ENCODE measurements around the gene NT5M.

NT5M gene

DNA sequence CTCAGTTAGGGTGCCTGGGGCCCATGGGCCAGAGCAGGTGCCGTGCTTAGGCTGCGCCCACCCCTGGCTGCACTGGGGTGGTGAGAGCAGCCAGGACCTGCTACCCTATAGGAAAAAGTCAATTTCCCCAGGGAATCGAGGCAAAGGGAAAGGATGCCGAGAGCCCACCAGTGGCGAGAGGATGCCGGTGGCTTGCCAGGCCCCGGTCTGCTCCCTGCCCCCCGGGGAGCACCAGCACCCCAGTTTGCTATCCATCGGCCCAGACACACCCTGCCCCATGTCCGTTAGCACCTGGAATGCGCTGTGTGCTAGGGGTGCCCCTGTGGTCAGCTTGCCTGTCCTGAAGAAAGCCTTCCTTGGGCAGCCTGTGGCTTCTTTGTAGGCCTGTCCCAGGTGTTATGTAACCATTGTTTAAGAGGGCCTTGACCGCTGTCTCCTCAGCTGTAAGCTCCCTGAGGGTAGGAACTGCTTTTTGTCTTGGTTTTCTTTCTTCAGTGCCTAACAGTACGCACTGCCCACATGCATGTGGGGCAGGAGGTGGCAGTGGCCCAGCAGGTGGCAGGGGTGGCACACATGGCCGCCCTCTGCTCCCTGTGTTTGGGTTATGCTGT lies 40.8 kb downstream of the NT5M start:
- FAIRE-seq, result no peak

GRCh38 chr17:17344507-17345293 lies 41.5 kb downstream of the NT5M start:
- FAIRE-seq, result no peak

DNA sequence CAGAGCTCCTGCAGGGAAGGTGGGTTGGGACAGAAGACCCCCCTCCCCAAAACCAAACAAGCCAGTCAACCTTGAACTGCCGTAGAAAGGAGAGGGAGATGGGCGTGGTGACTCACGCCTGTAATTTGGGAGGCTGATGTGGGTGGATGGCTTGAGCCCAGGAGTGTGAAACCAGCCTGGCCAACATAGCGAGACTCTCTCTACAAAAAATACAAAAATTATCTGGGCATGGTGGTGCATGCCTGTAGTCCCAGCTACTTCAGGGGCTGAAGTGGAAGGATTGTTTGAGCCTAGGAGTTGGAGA lies 42.1 kb downstream of the NT5M start:
- FAIRE-seq, result no peak

DNA sequence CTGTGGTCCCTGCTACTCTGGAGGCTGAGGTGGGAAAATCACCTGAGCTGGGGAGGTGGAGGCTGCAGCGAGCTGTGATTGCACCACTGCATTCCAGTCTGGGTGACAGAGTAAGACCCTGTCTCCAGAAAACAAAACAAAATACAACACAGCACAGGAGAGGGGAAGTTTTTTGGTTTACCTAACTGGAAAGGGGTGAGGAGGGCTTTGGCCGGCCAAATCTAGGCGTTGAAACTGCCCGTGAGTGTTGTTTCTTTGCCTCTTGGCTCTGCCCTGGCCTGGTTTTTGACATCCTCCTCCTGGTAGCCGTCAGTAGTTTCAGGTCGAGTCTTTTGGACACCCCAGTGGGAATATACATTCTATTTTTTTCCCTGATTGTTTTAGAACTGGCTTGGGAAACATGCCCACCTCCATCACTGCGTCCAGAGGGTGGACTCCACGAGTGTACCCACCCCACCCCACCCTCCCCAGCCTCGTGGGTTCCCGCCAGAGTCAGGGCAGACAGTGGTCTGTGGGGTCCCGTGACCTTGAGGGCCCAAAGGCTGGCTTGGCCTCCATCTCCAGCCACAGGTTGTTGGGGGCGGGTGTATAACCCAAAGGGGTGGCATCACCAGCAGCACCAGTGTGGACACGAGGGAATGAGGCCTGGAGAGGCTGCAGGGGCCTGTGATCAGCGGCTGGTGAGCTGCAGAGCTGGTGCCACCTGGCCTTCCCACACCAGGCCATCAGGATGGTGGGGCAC lies 42.7 kb downstream of the NT5M start:
- FAIRE-seq, result no peak

DNA sequence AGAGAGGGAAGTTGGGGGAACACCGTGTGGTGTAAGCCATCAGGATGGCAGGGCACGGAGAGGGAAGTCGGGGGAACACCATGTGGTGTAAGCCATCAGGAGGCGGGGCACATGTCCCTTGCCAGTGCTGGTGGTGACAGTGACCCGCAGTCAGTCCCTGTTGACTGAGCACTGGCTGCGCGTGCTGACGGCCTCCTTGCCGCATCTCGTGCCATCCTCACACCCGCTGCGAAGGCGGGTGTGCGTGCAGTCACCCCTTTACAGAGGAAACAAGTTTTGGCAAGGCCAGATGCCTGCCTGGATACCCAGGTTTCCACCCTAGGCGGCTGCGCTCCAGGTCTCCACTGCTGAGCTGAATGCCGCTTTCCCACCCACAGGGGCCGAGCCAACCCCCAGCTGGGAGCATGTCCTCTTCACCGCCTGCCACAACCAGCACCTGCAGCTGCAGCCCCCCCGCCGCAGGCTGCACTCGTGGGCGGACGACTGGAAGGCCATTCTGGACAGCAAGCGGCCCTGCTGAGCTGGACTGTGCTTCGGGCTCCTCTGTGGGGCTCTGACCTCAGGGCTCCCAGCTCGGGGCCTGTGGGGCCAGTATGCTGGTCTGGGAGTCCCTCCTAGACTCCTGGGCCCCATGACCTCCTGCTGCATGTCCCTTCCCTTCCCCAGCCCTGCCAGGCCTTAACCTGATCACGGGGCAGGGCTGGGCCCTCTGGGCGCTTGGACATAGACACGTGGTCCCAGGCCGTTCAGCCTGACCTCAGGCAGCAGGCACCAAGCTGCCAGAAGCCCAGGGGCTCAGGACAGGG lies 43.5 kb downstream of the NT5M start:
- FAIRE-seq, result no peak

DNA sequence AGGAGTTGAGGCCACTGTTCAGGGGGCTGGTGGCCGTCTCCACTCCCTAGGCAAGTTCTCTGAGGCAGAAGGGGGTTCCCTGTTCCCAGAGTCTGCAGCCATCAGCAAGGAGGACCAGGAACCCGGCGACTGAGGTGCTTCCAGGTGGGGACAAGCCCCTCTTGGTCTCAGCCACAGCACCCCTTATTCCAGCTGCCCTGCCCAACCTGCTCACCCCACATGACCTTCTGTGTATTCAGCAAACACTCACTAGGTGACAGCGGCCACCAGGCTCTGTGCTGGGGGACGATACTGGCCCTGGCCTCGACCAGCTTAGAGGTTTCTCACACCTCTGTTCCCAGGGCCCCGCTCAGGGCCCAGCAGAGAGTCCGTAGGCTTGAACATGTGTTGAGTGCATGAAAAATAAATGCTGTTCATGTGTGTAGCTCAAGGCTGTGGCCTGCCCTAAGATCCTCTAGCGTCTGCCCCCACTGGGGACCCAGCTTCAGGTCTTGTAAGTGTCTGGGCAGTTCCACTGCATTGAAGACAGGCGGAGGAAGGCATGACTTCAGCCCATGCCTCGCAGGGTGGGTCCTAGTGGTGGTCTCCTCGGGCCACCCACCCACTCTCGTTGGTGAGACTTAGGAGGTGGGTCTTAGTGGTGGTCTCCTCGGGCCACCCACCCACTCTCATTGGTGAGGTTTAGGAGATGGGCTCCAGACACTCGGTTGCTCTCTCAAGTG lies 44.2 kb downstream of the NT5M start:
- no peak for FAIRE-seq

GRCh38 chr17:17347956-17348871 lies 45.0 kb downstream of the NT5M start:
- FAIRE-seq, result no peak

- no peak for FAIRE-seq
These were observed 45.9 kb downstream of the NT5M start for GRCh38 chr17:17348872-17349723.

GRCh38 chr17:17349724-17350106 lies 46.5 kb downstream of the NT5M start:
- FAIRE-seq, result no peak

- no peak for FAIRE-seq
These were observed 47.5 kb downstream of the NT5M start for GRCh38 chr17:17350491-17351355.

- no peak for FAIRE-seq
These were observed 48.3 kb downstream of the NT5M start for GRCh38 chr17:17351356-17351891.

DNA sequence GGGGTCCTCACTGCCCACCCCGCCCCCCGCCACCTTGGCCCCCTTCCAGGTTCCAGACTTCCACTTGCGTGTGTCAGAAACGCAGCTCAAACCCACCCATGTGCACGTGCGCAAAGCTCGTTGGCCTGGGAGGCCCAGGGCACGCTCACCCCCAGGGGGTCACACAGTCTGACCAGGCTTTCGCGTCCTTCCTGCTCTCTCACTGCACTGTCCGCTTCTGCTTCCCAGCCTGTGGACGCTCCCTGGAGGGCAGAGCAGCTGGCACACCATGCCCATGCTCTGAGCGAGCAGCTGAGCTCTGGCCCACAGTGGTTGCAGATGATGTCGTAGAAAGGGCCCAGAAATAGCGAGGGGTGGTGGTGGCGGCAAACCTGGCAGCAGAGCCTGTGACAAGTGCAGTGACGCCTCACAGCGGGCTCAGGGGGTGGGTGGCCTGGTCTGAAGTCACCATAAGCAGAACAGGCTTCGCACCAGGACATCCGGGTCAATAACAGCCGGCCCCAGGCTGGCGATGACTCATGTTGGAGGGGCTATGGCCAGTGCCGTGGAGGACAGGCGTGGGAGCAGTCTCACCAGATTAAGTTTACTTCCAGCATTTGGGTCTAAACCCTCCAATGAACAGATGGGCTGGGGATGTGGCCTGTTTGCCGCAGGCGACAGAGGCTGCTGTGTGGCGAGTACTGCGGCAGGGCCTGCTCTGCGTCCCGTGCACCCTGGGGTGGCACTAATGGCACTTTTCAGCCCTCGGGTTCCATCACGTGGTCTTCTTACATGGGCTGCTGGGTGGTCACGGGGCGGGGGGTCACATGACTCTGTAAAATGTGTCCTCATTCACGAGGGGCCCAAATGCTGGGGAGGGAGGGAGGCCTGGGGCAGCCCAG lies 49.0 kb downstream of the NT5M start:
- FAIRE-seq, result no peak

DNA sequence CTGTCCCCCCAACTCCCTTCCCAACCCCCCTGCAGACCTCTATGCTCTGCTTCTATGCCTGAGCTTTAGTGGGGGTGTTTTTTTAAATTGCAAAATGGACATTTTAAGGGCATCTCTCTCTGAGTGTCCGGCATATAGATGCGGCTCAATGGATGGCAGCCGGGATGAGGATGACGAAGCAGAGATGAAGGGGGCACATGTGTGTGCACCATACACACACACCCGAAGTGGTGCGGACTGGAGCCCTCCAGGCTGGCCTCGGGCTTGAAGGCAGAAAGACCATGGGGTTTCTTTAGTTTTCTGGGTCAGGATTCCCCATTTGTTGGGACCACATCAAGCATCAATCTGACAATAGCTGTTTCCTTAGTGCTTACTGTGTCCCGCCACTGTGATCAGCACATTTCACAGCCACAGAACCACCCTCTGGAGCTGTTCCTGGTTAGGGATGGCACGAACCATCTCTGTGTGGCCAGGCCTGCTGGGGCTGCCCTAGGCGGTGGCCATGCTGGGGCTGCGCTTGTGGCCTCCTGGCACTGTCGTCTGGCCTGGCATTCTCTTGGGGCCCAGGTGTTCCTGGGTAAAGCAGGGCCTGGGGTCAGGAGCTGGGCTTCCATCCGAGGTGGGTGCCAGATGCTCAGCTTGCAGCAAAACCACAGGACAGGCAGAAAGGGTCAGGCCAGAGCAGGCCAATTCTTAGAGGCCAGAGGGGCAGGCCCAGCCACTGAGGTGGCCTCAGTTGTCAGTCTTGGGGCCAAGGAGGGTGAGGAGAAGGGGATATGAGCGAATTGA lies 49.9 kb downstream of the NT5M start:
- no peak for FAIRE-seq

GRCh38 chr17:17353625-17354484 lies 50.7 kb downstream of the NT5M start:
- no peak for FAIRE-seq

- FAIRE-seq, result no peak
These were observed 51.6 kb downstream of the NT5M start for GRCh38 chr17:17354560-17355349.

All from TTC549 (cell line).